Astrocyte of the cerebellum (primary cell): ENCODE results near the gene FYN.

Experiments
- DNase-seq: peaks from one replicate; pipeline ENCODE4 v3.0.0-alpha.2; 2011; ENCODE audit warnings: low read depth
- H3K4me3 ChIP-seq: 2 replicates; pipeline ENCODE4 v1.5.1; 2011; ENCODE audit warnings: mild to moderate bottlenecking, low read depth, low read length, moderate library complexity
- CTCF ChIP-seq: IDR thresholded peaks from 2 replicates; pipeline ENCODE4 v1.5.1; 2012; ENCODE audit warnings: low read length, low read depth, moderate library complexity, mild to moderate bottlenecking; ENCODE audit errors: missing control alignments
- in situ Hi-C: cut with HindIII; loops from 2 replicates; pipeline ENCODE4 v1.10.0; 2017; ENCODE audit warnings: low sequenced_read_pairs

FYN gene

GRCh38 chr6:111771094-111771432 lies 102.2 kb downstream of the FYN start:
- TF ChIP-seq CTCF = no peak
- in situ Hi-C loops = no loop called here
- DNase-seq = no peak
- no peak overlapping the region for H3K4me3 ChIP-seq

- no peak overlapping the region for H3K4me3 ChIP-seq
- DNase-seq = no peak
- TF ChIP-seq CTCF = no peak
- in situ Hi-C loops = no loop called here
Observed at GRCh38 chr6:111770263-111771093, 102.8 kb downstream of the FYN start.

- in situ Hi-C loops = no loop called here
- no peak for DNase-seq
- no peak overlapping the region for H3K4me3 ChIP-seq
- TF ChIP-seq CTCF = no peak
Observed at GRCh38 chr6:111769365-111770152, 103.7 kb downstream of the FYN start.

- no peak for DNase-seq
- no peak overlapping the region for H3K4me3 ChIP-seq
- in situ Hi-C loops = no loop called here
- no peak for TF ChIP-seq CTCF
Observed at GRCh38 chr6:111768431-111768770, 104.9 kb downstream of the FYN start.

GRCh38 chr6:111767752-111768430 lies 105.4 kb downstream of the FYN start:
- TF ChIP-seq CTCF = no peak
- no peak overlapping the region for H3K4me3 ChIP-seq
- in situ Hi-C loops = no loop called here
- DNase-seq = no peak

GRCh38 chr6:111766201-111766857 lies 106.9 kb downstream of the FYN start:
- no peak overlapping the region for H3K4me3 ChIP-seq
- in situ Hi-C loops = no loop called here
- TF ChIP-seq CTCF = no peak
- no peak for DNase-seq
